SH-SY5Y (cell line): ENCODE data around the gene RASL10B.

Experiments used
- GATA2 ChIP-seq: IDR thresholded peaks from 2 replicates; pipeline ENCODE4 v1.6.1; 2011; ENCODE audit warnings: mild to moderate bottlenecking, low read depth, low read length
- GATA3 ChIP-seq: IDR thresholded peaks from 2 replicates; pipeline ENCODE4 v1.6.1; 2011; ENCODE audit warnings: low read depth, mild to moderate bottlenecking, low read length, moderate library complexity

Gene RASL10B

DNA sequence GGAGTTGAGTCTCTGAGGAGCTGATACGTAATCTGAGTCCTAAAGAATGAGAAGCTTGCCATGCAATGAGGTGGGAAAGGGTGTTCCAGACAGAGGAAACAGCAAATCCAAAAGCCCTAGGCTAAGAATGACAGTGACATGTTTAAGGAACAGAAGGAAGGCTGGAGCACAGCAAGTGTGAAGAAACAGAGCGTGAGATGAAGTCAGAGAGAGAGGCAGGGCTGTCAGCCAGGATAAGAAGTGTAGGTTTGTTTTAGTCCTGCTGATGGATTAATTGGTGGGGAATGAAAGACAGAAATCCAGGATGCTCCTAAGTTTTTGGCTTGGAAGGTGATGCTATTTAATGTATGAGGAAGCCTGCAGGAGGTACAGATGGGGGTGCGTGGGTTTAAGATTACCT, 49.5 kb downstream of the RASL10B start:
- TF ChIP-seq GATA2 (no peak), GATA3 (no peak)

DNA sequence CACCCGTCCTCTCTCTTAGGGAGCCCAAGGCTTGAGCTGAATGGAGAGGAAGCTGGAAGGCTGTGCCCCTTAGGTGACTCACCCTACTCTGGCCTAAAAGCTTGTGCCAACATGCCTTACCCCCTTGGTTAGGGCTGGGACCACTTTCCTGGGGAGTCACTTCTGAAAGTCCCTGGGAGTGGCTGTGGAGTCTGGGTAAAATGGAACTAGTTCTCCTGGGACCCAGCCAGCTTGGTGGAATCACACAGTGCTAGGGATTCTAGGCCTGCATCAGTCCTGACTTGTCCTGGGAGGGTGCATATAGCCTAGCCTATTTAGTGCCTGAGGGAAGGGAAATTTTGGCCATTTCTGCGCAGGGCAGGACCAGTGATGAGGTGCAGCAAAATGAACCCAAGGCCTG, 53.5 kb downstream of the RASL10B start:
- TF ChIP-seq GATA2, result no peak
- TF ChIP-seq GATA3, result no peak

DNA sequence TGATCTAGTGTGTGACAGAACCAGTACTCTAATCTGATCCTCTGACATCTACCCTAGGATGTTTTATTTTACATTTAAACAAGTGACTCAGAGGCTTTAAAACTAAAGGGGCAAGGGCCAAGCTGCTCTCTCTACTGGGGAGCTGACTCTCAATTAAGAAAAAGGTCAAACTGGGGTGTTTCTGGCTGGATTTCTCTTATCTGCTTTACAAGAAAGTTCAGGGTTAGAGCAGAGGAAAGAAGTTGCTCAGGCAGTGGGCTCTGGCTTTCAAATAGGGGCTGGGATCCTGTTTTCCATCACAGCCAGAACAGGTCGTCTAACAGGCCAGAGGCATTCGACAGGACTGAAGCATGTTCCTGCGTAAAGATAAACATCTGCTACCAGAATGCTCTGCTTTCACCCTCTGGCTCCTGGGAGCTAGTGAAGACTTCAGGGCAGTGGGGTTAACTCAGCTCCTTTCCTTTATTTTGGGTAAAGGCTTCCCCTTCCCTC, 55.5 kb downstream of the RASL10B start:
- peak; percentile 89 for TF ChIP-seq GATA3
- peak; percentile 99 for TF ChIP-seq GATA2

DNA sequence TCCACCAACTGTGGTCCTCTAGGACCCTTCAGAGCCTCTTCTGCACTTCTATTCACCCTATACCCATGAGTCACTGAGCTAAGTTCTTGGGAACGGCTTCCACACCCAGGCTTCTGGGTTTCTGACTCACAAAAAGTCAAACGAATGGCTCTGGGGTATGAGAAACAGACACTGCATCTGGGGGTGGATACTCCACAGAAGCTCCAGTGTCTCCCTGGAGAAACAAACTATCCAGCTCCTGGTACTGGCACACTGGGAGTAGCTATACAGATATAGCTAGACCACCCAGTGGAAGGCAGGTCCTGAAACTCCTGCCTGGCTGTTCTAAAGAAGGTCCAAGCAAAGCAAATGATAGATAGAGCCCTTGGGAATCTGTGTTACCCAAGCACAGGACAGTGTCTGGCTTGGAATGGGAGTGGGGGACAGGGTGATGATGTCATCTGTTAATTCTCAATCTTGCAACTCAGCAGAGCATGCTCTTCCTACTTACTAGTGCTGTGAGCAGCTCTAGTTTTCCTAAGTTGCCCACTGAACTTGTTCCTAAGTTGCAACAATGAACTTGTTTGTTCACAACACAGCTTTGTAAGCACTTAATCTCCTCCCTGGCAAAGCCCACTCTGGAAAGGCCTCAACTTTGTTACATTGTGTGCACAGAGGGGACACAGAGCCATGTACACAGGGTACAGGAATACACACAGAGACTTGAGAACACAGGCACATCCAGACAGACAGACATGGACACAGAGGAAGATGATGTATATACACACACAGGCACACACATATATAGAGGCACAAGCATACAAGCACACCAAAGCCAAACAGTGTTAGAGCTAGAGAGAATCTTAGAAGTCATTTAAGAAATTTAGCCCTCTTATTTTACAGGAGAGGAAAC, 57.3 kb downstream of the RASL10B start:
- TF ChIP-seq GATA2 (no peak), GATA3 (no peak)

DNA sequence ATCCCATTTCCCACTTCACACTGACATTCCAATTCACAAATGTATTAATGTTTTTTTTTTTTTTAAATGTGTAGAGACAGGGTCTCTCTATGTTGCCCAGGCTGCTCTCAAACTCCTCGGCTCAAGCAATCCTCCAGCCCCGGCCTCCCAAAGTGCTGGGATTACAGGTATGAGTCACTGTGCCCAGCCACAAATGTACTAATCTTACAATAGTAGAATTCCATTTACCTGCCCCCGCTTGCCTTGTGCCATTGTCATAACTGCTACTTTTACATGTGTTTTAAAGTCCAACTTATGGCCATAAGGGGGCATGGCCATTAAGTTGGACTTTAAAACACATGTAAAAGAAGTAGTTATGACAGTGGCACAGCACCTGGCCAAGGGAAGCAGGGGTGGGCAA, 59.4 kb downstream of the RASL10B start:
- TF ChIP-seq GATA2 (no peak), GATA3 (no peak)

DNA sequence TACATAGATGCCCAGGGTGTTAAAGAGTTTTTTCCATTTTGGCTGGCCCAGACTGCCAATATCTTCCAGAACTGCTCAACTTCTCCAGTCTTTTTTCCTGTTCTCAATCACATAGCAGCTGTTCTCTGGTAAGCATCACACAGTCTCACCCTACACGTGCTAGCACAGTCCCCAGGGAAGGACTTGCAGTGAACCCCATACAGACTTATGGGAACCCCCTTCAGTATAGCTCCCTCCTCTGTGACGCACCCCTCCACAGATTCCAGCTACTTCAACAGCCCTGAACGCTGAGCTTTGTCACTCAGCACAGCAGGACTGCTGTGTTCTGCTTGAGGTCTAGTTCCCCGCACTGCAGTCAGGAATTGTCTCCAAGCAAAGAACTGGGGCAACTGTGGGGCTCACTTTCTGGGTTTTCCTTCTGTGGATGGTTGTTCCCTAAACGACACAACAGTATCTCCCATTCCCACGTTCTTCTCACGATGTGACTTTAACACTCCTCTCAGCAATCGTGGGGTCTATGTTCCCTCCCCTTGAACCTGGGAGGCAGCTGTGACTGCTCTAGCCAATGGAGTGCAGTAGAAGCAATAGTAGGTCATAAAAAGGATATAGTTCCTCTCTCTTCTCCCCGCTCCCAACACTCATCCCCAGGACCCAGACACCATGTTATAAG, 60.4 kb downstream of the RASL10B start:
- TF ChIP-seq GATA2 (no peak), GATA3 (no peak)
